CD4-positive, alpha-beta T cell (primary cell): ENCODE data around the gene PPP4R4. TPM values are rescaled to one million over a fixed set of nuclear protein-coding genes. Genes with fewer than 3 reads are reported as not detected.

Source experiments
- ATAC-seq: fragments of 200-7000 bp; cut with Tn5 transposase; one replicate; pipeline ENCODE4 v1.10.0; 2022; ENCODE audit warnings: mild to moderate bottlenecking; ENCODE audit not compliant: poor library complexity
- CTCF ChIA-PET: fragments of 350-600 bp; sonication (Branson Sonifier 250); formaldehyde crosslinking; loops from one replicate; lab custom pipeline; 2021; ENCODE audit warnings: antibody characterized with exemption, inconsistent platforms; lab: Charles Lee
- POLR2A ChIA-PET: fragments of 350-600 bp; sonication (Branson Sonifier 250); formaldehyde crosslinking; loops from one replicate; lab custom pipeline; 2021; ENCODE audit warnings: antibody characterized with exemption, inconsistent platforms; lab: Charles Lee
- DNase-seq, 14 experiments: peaks; one replicate each; pipeline ENCODE4 v3.0.0-alpha.2; 2013 to 2020; ENCODE audit warnings: mixed read lengths in 2 of 14
- H3K27ac ChIP-seq, 2 donors: one replicate each; pipeline versions ENCODE4 v1.5.1 to v1.7.0; 2013; ENCODE audit warnings: low read length in 2 of 2, low read depth in 1 of 2, mild to moderate bottlenecking in 1 of 2
- H3K27me3 ChIP-seq, 2 experiments: 1 replicate in 1 of 2; 2 replicates in 1 of 2; pipeline versions ENCODE4 v1.6.1 to v1.7.0; 2013; ENCODE audit warnings: low read length in 2 of 2, control low read depth in 1 of 2, mild to moderate bottlenecking in 1 of 2, moderate library complexity in 1 of 2; ENCODE audit not compliant: insufficient read depth in 2 of 2, control insufficient read depth in 1 of 2
- H3K36me3 ChIP-seq: one replicate; pipeline ENCODE4 v1.6.1; 2013; ENCODE audit warnings: low read length, control low read depth; ENCODE audit not compliant: insufficient read depth
- H3K4me1 ChIP-seq: one replicate; pipeline ENCODE4 v1.6.1; 2013; ENCODE audit warnings: low read length, control low read depth; ENCODE audit not compliant: insufficient read depth
- H3K4me3 ChIP-seq: one replicate; pipeline ENCODE4 v1.5.1; 2013; ENCODE audit warnings: mild to moderate bottlenecking, low read length, moderate library complexity
- H3K9me3 ChIP-seq, 2 experiments: 1 replicate in 1 of 2; 2 replicates in 1 of 2; pipeline versions ENCODE4 v1.6.1 to v1.7.0; 2013; ENCODE audit warnings: low read length in 2 of 2, mild to moderate bottlenecking in 2 of 2, control low read depth in 1 of 2, moderate library complexity in 1 of 2; ENCODE audit not compliant: control insufficient read depth in 1 of 2, insufficient read depth in 1 of 2
- H3K27ac Mint-ChIP-seq: one replicate; pipeline ENCODE4 v1.8.0; 2020; ENCODE audit warnings: mixed read lengths
- H3K27me3 Mint-ChIP-seq: one replicate; pipeline ENCODE4 v1.8.0; 2021; ENCODE audit warnings: mixed read lengths
- H3K36me3 Mint-ChIP-seq: one replicate; pipeline ENCODE4 v1.8.0; 2021; ENCODE audit warnings: low read depth, mixed read lengths
- H3K4me1 Mint-ChIP-seq: one replicate; pipeline ENCODE4 v1.8.0; 2021; ENCODE audit warnings: low read depth, mixed read lengths
- H3K4me3 Mint-ChIP-seq: one replicate; pipeline ENCODE4 v1.8.0; 2020; ENCODE audit warnings: mild to moderate bottlenecking, mixed read lengths
- H3K9me3 Mint-ChIP-seq: one replicate; pipeline ENCODE4 v1.8.0; 2020; ENCODE audit warnings: mixed read lengths
- CTCF ChIP-seq: fragments of 200-600 bp; IDR thresholded peaks from one replicate; pipeline ENCODE4 v1.8.0; 2022; ENCODE audit warnings: antibody characterized with exemption, mild to moderate bottlenecking
- intact Hi-C, 2 experiments: fragments of 100-400 bp; cut with DNase I in 1 of 2; cut with micrococcal nuclease in 1 of 2; formaldehyde crosslinking; loops; one replicate each; pipeline versions ENCODE4 v1.15.1 to v1.9.0; 2023 to 2025; cut with DNase I, micrococcal nuclease
- total RNA-seq, 174 experiments: library from RNA in 2 of 174; stranded (reverse) in 2 of 174; gene quantifications; one replicate each; pipeline ENCODE4 v1.2.3 and lab custom pipeline; 2021 to 2026

PPP4R4 gene
- total RNA-seq, 2 experiments from 2014 or later = 3.5 to 4.3 TPM

GRCh38 chr14:94282991-94283723, 109.0 kb downstream of the PPP4R4 start:
- Mint-ChIP-seq H3K27me3 (no peaks in the 10 kb centered on the region), H3K36me3 (no peaks in the 10 kb centered on the region), H3K4me3 (no peak overlapping the region), H3K27ac (no peak overlapping the region), H3K9me3 (no peaks in the 10 kb centered on the region), H3K4me1 (no peaks in the 10 kb centered on the region)
- DNase-seq (no peak), ATAC-seq (no peak)
- Histone ChIP-seq H3K27me3 (no peaks in the 10 kb centered on the region), H3K9me3 (no peaks in the 10 kb centered on the region), H3K36me3 (no peaks in the 10 kb centered on the region), H3K4me1 (no peaks in the 10 kb centered on the region), H3K27ac (no peak overlapping the region), H3K4me3 (no peak overlapping the region)
- CTCF ChIA-PET = interaction anchor here (0.8 kb wide), 1 partner anchor 13 kb away, joined by 3 read pairs; no protein-coding TSS in a partner anchor
- POLR2A ChIA-PET = no interaction called here
- intact Hi-C loops = no loop called here
- no peak for TF ChIP-seq CTCF

- H3K4me3 Mint-ChIP-seq = no peak overlapping the region
- no peak for ATAC-seq
- no peaks in the 10 kb centered on the region for H3K4me1 Mint-ChIP-seq
- ChIA-PET POLR2A (no interaction called here), CTCF (no interaction called here)
- H3K9me3 Mint-ChIP-seq = no peaks in the 10 kb centered on the region
- no peaks in the 10 kb centered on the region for H3K9me3 ChIP-seq
- no peak for DNase-seq
- H3K36me3 ChIP-seq = no peaks in the 10 kb centered on the region
- no peak overlapping the region for H3K4me3 ChIP-seq
- H3K27me3 ChIP-seq = peaks cover 0 to 5% of the 10 kb centered on the region in 2 experiments
- no peak overlapping the region for H3K27ac ChIP-seq
- H3K36me3 Mint-ChIP-seq = no peaks in the 10 kb centered on the region
- H3K4me1 ChIP-seq = no peaks in the 10 kb centered on the region
- H3K27ac Mint-ChIP-seq = no peak overlapping the region
- no peak for TF ChIP-seq CTCF
- H3K27me3 Mint-ChIP-seq = no peaks in the 10 kb centered on the region
- intact Hi-C loops = no loop called here
These were observed 110.1 kb downstream of the PPP4R4 start for GRCh38 chr14:94284221-94284620.

- Mint-ChIP-seq H3K27ac (no peak overlapping the region), H3K4me3 (no peak overlapping the region), H3K27me3 (no peaks in the 10 kb centered on the region), H3K9me3 (no peaks in the 10 kb centered on the region), H3K36me3 (no peaks in the 10 kb centered on the region), H3K4me1 (no peaks in the 10 kb centered on the region)
- TF ChIP-seq CTCF = no peak
- ATAC-seq (no peak), DNase-seq (no peak)
- intact Hi-C loops = no loop called here
- no peaks in the 10 kb centered on the region for H3K4me1 ChIP-seq
- H3K27me3 ChIP-seq = peaks cover 0 to 5% of the 10 kb centered on the region in 2 experiments
- no peak overlapping the region for H3K27ac ChIP-seq
- H3K9me3 ChIP-seq = no peaks in the 10 kb centered on the region
- POLR2A ChIA-PET = no interaction called here
- CTCF ChIA-PET = no interaction called here
- no peak overlapping the region for H3K4me3 ChIP-seq
- H3K36me3 ChIP-seq = no peaks in the 10 kb centered on the region
These were observed 111.0 kb downstream of the PPP4R4 start for GRCh38 chr14:94285158-94285557.
